Thyroid gland (tissue), 4 donors: ENCODE data around the gene NEK6. TPM values are rescaled to one million over a fixed set of nuclear protein-coding genes. Genes with fewer than 3 reads are reported as not detected.

Experiments
- DNase-seq, 2 donors: peaks; one replicate each; pipeline ENCODE4 v3.0.0-alpha.2; 2019
- H3K27ac ChIP-seq, 3 donors: fragments of 200-600 bp; sonication (generic); 1 replicate in 2 of 3; 2 replicates in 1 of 3; pipeline ENCODE4 v1.5.1; 2016 to 2019; ENCODE audit warnings: mild to moderate bottlenecking in 1 of 3, moderate library complexity in 1 of 3
- H3K27me3 ChIP-seq: fragments of 200-600 bp; sonication (generic); one replicate; pipeline ENCODE4 v1.5.1; 2019
- H3K36me3 ChIP-seq, 2 donors: fragments of 200-600 bp; sonication (generic); one replicate each; pipeline ENCODE4 v1.5.1; 2016 to 2019
- H3K4me1 ChIP-seq, 2 donors: fragments of 200-600 bp; sonication (generic); one replicate each; pipeline ENCODE4 v1.5.1; 2017 to 2019
- H3K4me3 ChIP-seq, 3 donors: fragments of 200-600 bp; sonication (generic); replicated peaks in 1 of 3; 1 replicate in 2 of 3; 2 replicates in 1 of 3; pipeline ENCODE4 v1.5.1; 2016; ENCODE audit warnings: mild to moderate bottlenecking in 1 of 3
- H3K9me3 ChIP-seq: fragments of 200-600 bp; sonication (generic); one replicate; pipeline ENCODE4 v1.5.1; 2017
- POLR2A ChIP-seq, 2 donors: fragments of 450-650 bp; IDR thresholded peaks; one replicate each; pipeline ENCODE4 v1.6.1; 2017; ENCODE audit warnings: antibody characterized with exemption in 2 of 2, mild to moderate bottlenecking in 2 of 2, moderate library complexity in 1 of 2
- WGBS, 2 donors: methylation state at CpG; one replicate each; pipeline ENCODE4 v1.1.5; 2017; 5-methylcytosine and 5-hydroxymethylcytosine counted together
- intact Hi-C: fragments of 100-400 bp; cut with DNase I; formaldehyde crosslinking; loops from one replicate; pipeline ENCODE4 v1.15.1; 2023
- total RNA-seq, 4 donors: library from RNA; depleted of rRNA; stranded (reverse); fragments of >200 nt; gene quantifications; one replicate each; pipeline ENCODE4 v1.2.3, GENCODE V29; 2016
- TF ChIP-seq, protein P1 (sequence below), 6 experiments: fragments of 200-600 bp in 3 of 6; fragments of 450-650 bp in 3 of 6; sonication (generic) in 3 of 6; IDR thresholded peaks; one replicate each; pipeline ENCODE4 v1.5.1; 2016 to 2019; ENCODE audit warnings: antibody characterized with exemption in 6 of 6, mild to moderate bottlenecking in 2 of 6, inconsistent platforms in 1 of 6, moderate library complexity in 1 of 6

Gene NEK6
- total RNA-seq, 4 donors from 2014 or later, result 10.7 to 12.8 (median 11.0) TPM

DNA sequence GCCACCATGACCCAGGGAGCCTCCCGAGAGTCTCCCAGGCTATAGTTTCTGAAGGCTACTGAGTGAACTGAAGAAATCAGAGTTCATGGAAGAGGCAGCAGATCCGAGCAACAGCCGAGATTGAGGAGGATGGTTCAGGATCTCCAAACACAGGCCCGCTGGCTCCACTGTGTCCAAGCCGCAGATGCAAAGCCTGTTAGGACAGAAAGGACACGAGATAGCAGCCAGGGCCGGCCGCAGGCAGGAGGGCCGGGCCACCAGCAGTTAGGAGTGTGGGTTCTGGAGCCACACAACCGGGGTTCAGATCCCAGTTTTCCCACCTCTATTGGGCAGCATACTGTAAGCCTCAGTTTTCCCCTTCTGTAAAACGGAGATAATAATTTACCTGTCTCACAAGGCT is 27.7 kb downstream of the NEK6 start:
- peaks cover 5 to 51% of the 10 kb centered on the region in 2 donors for H3K4me1 ChIP-seq
- H3K4me3 ChIP-seq, result no peak overlapping the region
- H3K27ac ChIP-seq, result peak overlapping the region; percentile 46 to 61 (median 59)
- intact Hi-C loops, result no loop called here
- H3K9me3 ChIP-seq, result no peaks in the 10 kb centered on the region
- H3K36me3 ChIP-seq, result no peaks in the 10 kb centered on the region
- no peak for TF ChIP-seq POLR2A (IDR thresholded peaks at IDR 0.05)
- TF ChIP-seq, protein P1, sequence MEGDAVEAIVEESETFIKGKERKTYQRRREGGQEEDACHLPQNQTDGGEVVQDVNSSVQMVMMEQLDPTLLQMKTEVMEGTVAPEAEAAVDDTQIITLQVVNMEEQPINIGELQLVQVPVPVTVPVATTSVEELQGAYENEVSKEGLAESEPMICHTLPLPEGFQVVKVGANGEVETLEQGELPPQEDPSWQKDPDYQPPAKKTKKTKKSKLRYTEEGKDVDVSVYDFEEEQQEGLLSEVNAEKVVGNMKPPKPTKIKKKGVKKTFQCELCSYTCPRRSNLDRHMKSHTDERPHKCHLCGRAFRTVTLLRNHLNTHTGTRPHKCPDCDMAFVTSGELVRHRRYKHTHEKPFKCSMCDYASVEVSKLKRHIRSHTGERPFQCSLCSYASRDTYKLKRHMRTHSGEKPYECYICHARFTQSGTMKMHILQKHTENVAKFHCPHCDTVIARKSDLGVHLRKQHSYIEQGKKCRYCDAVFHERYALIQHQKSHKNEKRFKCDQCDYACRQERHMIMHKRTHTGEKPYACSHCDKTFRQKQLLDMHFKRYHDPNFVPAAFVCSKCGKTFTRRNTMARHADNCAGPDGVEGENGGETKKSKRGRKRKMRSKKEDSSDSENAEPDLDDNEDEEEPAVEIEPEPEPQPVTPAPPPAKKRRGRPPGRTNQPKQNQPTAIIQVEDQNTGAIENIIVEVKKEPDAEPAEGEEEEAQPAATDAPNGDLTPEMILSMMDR (IDR thresholded peaks at IDR 0.05), result no peak
- WGBS, 2 donors, result 78 to 86% methylated on average over 10 of the region's 11 CpGs
- DNase-seq, result no peak
- no peaks in the 10 kb centered on the region for H3K27me3 ChIP-seq

DNA sequence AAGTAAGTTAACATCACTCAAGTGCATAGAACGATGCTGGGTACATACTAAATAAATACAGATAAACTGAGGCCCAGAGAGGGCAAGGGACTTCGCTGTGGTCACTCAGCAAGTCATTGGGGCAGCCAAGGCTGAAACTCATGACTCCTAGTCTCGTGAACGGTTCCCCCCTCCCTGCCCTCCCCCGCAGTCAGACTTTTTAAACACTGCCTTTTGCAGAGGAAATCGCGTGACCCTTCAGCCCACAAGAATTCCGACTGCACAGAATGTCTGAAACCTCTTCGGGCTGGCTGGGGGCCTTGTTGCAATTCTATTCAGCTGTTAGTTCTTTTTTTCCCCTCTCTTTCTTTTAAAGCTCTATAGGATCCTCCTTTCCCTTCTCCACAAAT is 28.1 kb downstream of the NEK6 start:
- no peak for TF ChIP-seq POLR2A (IDR thresholded peaks at IDR 0.05)
- TF ChIP-seq, protein P1 (IDR thresholded peaks at IDR 0.05), result no peak
- intact Hi-C loops, result no loop called here
- peak overlapping the region; percentile 46 to 61 (median 59) for H3K27ac ChIP-seq

DNA sequence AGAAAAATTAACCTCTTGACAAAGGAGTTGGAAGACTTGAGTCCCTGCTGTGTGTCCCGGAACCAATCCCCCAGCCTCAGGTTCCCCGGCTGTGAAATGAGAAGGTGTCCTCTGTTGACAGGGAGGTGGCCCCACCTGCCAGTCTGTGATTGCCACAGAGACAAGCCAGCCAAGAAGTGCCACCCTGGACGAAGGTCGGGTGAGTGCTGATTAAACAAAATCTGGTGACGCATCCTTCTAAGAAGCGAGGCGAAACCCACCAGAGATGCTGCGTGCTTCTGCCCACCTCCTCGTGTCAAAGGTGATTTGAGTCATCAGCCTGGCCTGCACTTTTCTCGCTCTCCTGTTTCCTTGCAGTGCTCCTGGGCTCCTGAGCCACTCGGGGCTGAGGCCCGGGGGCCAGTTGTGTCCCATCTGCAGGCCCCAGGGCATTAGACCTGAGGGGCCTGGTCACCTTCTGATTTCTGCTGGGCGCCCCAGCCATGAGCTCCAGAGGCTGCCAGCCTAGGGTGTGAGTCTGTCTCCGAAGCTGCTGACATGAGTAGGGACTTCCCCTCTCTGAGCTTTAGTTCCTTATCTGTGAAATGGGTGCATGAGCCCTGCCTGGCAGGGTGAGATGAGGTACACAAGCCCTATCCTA is 28.7 kb downstream of the NEK6 start:
- no peaks in the 10 kb centered on the region for H3K27me3 ChIP-seq
- intact Hi-C loops, result no loop called here
- no peaks in the 10 kb centered on the region for H3K36me3 ChIP-seq
- 77 to 81% methylated on average over 14 of the region's 14 CpGs for WGBS, 2 donors
- H3K4me1 ChIP-seq, result peaks cover 0 to 41% of the 10 kb centered on the region in 2 donors
- no peak for TF ChIP-seq POLR2A (IDR thresholded peaks at IDR 0.05)
- TF ChIP-seq, protein P1 (IDR thresholded peaks at IDR 0.05), result no peak
- peak overlapping the region in 2 of 3 donors; percentile 31 to 59 for H3K27ac ChIP-seq
- no peaks in the 10 kb centered on the region for H3K9me3 ChIP-seq
- no peak overlapping the region for H3K4me3 ChIP-seq
- DNase-seq, result no peak

More for the DNA sequence above, 28.1 kb downstream of the NEK6 start:
- no peak overlapping the region for H3K4me3 ChIP-seq
- H3K27me3 ChIP-seq, result no peaks in the 10 kb centered on the region
- H3K36me3 ChIP-seq, result no peaks in the 10 kb centered on the region
- WGBS, 2 donors, result 59 to 65% methylated on average over 9 of the region's 9 CpGs
- H3K9me3 ChIP-seq, result no peaks in the 10 kb centered on the region
- DNase-seq, result peak; percentile 36 to 49
- H3K4me1 ChIP-seq, result peaks cover under 1 to 47% of the 10 kb centered on the region in 2 donors

DNA sequence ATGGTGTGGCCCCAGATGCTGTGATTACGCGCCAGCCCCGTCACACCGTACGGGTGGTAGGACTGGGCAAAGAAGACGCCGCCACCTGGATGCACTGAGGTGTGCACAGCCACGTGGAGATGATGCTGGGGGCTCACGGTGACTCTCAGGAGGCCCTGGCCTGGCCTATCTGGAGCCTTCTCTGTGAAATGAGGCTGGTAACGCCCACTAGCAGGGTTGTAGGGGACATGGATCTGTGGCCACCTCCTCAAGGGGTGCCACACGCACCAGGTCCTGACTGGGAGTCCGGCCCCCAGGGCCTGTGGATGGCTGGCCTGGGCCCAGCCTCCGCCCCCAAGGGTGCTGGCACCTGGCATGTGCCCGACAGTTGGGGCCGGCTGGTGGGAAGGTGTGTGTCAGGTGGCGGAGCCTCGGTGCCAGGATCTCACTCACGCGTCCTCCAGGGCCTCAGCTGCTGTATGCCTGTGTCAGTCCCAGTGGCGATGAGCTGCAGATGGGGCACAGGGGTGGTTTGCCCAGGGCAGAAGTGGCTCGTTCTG is 32.4 kb downstream of the NEK6 start:
- 87 to 95% methylated on average over 11 to 13 of the region's 21 CpGs for WGBS, 2 donors
- peaks cover 0 to 32% of the 10 kb centered on the region in 2 donors for H3K4me1 ChIP-seq
- H3K4me3 ChIP-seq, result no peak overlapping the region
- no peaks in the 10 kb centered on the region for H3K9me3 ChIP-seq
- no peaks in the 10 kb centered on the region for H3K27me3 ChIP-seq
- H3K36me3 ChIP-seq, result no peaks in the 10 kb centered on the region
- no peak for DNase-seq
- no peak overlapping the region for H3K27ac ChIP-seq
- no peak for TF ChIP-seq POLR2A (IDR thresholded peaks at IDR 0.05)
- TF ChIP-seq, protein P1 (IDR thresholded peaks at IDR 0.05), result no peak
- intact Hi-C loops, result no loop called here
